ENCODE results near the gene PDK3. TPM values are rescaled to one million over a fixed set of nuclear protein-coding genes. Genes with fewer than 3 reads are reported as not detected.

PDK3 gene
- polyA plus RNA-seq, 1 of the 3 experiments (the other 2 are of a cell fraction), result 2.5 TPM

DNA sequence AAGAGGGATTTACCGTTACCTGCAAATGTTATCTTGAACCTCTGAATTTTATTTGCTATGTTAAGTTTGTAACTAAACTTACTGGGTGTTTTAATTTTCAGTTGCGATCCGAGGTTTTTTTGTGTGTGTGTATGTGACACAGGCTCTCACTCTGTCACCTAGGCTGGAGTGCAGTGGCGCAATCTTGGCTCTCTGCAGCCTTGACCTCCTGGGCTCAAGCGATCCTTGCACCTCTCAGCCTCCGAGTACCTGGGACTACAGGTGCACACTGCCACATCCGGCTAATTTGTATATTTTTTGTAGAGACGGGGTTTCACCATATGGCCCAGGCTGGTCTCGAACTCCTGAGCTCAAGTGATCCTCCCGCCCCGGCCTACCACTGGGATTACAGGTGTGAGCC lies 18.5 kb downstream of the PDK3 start:
- 58% methylated on average over 11 of the region's 11 CpGs for WGBS (ENCODE audit: low lambda C conversion rate)
- Histone ChIP-seq H3K4me2 (no peak overlapping the region), H4K20me1 (ENCODE audit: insufficient read depth) (no peaks in the 10 kb centered on the region), H3K9ac (no peak overlapping the region), H3K79me2 (ENCODE audit: insufficient read depth) (no peaks in the 10 kb centered on the region), H3K4me1 (ENCODE audit: control insufficient read depth in 1 of 2, insufficient read depth in 2 of 2, low read depth in 1 of 2, low read length in 1 of 2) (no peaks in the 10 kb centered on the region), H3K27me3 (ENCODE audit: insufficient read depth) (no peaks in the 10 kb centered on the region), H3K36me3 (replicated peaks in 1 of 2; ENCODE audit: control insufficient read depth in 1 of 2, insufficient read depth in 2 of 2, low read length in 1 of 2) (no peaks in the 10 kb centered on the region), H2AFZ (ENCODE audit: low read depth) (no peak overlapping the region), H3K4me3 (ENCODE audit: low read depth in 2 of 2, low read length in 1 of 2) (no peak overlapping the region), H3F3A (replicated peaks; ENCODE audit: insufficient read depth) (no peaks in the 10 kb centered on the region), H3K9me2 (no peaks in the 10 kb centered on the region), H3K9me3 (no peaks in the 10 kb centered on the region), H3K27ac (ENCODE audit: low read depth in 2 of 2, low read length in 1 of 2) (no peak overlapping the region)
- no peak for DNase-seq
- TF ChIP-seq, protein P1, sequence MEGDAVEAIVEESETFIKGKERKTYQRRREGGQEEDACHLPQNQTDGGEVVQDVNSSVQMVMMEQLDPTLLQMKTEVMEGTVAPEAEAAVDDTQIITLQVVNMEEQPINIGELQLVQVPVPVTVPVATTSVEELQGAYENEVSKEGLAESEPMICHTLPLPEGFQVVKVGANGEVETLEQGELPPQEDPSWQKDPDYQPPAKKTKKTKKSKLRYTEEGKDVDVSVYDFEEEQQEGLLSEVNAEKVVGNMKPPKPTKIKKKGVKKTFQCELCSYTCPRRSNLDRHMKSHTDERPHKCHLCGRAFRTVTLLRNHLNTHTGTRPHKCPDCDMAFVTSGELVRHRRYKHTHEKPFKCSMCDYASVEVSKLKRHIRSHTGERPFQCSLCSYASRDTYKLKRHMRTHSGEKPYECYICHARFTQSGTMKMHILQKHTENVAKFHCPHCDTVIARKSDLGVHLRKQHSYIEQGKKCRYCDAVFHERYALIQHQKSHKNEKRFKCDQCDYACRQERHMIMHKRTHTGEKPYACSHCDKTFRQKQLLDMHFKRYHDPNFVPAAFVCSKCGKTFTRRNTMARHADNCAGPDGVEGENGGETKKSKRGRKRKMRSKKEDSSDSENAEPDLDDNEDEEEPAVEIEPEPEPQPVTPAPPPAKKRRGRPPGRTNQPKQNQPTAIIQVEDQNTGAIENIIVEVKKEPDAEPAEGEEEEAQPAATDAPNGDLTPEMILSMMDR (IDR thresholded peaks at IDR 0.05), result no peak
- TF ChIP-seq, protein P2, sequence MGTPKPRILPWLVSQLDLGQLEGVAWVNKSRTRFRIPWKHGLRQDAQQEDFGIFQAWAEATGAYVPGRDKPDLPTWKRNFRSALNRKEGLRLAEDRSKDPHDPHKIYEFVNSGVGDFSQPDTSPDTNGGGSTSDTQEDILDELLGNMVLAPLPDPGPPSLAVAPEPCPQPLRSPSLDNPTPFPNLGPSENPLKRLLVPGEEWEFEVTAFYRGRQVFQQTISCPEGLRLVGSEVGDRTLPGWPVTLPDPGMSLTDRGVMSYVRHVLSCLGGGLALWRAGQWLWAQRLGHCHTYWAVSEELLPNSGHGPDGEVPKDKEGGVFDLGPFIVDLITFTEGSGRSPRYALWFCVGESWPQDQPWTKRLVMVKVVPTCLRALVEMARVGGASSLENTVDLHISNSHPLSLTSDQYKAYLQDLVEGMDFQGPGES (IDR thresholded peaks at IDR 0.05; ENCODE audit: low read depth, low read length), result no peak
- TF ChIP-seq USF2 (IDR thresholded peaks at IDR 0.05; ENCODE audit: borderline replicate concordance, low read depth, low read length) (no peak), YY1 (IDR thresholded peaks at IDR 0.05; ENCODE audit: low read depth) (no peak), FOXJ3 (CRISPR knock-in tag; IDR thresholded peaks at IDR 0.05) (no peak), RCOR1 (IDR thresholded peaks at IDR 0.05; ENCODE audit: low read length) (no peak), JUND (IDR thresholded peaks at IDR 0.05) (no peak), MAX (IDR thresholded peaks at IDR 0.05; ENCODE audit: low read depth) (no peak), RAD21 (IDR thresholded peaks at IDR 0.05; ENCODE audit: low read length) (no peak), MEF2A (IDR thresholded peaks at IDR 0.05; ENCODE audit: borderline replicate concordance, low read depth) (no peak), EZH2phosphoT487 (IDR thresholded peaks at IDR 0.05; ENCODE audit: borderline replicate concordance, low read depth) (no peak), TAF1 (IDR thresholded peaks at IDR 0.05; ENCODE audit: borderline replicate concordance, low read depth, low read length) (no peak), TCF12 (IDR thresholded peaks at IDR 0.05) (no peak), GABPA (IDR thresholded peaks at IDR 0.05; ENCODE audit: low read depth) (no peak), ELF1 (IDR thresholded peaks at IDR 0.05) (no peak), POLR2AphosphoS5 (IDR thresholded peaks at IDR 0.05; ENCODE audit: low read depth, low read length) (no peak), FOSL2 (IDR thresholded peaks at IDR 0.05; ENCODE audit: borderline replicate concordance, low read depth) (no peak), CHD2 (IDR thresholded peaks at IDR 0.05; ENCODE audit: low read length, partially characterized antibody) (no peak), FOXM1 (IDR thresholded peaks at IDR 0.05; ENCODE audit: low read depth) (no peak)
- TF ChIP-seq, protein P3, sequence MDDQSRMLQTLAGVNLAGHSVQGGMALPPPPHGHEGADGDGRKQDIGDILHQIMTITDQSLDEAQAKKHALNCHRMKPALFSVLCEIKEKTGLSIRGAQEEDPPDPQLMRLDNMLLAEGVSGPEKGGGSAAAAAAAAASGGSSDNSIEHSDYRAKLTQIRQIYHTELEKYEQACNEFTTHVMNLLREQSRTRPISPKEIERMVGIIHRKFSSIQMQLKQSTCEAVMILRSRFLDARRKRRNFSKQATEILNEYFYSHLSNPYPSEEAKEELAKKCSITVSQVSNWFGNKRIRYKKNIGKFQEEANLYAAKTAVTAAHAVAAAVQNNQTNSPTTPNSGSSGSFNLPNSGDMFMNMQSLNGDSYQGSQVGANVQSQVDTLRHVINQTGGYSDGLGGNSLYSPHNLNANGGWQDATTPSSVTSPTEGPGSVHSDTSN (IDR thresholded peaks at IDR 0.05), result no peak
- ChIA-PET CTCF (interaction anchor here (1.1 to 1.3 kb wide), 2 partner anchors 12 to 15 kb away, joined by 3 read pairs; no protein-coding TSS in a partner anchor), POLR2A (no interaction called here)

Measured in SK-N-SH (cell line).